GM13976 (cell line): Measurements from ENCODE around the gene SMIM41.

Experiments used
- DNase-seq: peaks from one replicate; pipeline ENCODE4 v3.0.0; 2012; ENCODE audit warnings: low spot score
- CTCF ChIP-seq: IDR thresholded peaks from 2 replicates; pipeline ENCODE4 v1.5.1; 2012; ENCODE audit warnings: borderline replicate concordance, mild to moderate bottlenecking; ENCODE audit not compliant: insufficient read depth; ENCODE audit errors: extremely low read depth, missing control alignments, control extremely low read depth
- in situ Hi-C: fragments of 300-500 bp; cut with MboI; formaldehyde crosslinking; loops from one replicate; pipeline ENCODE4 v1.12.0; 2022; ENCODE audit warnings: low sequenced_read_pairs, mixed read lengths, inconsistent platforms; ENCODE audit not compliant: unreplicated experiment

Gene SMIM41

GRCh38 chr12:52119398-52120254 is 40.1 kb downstream of the SMIM41 start:
- DNase-seq = peak; percentile 74
- TF ChIP-seq CTCF = peak; percentile 78
- in situ Hi-C loops = loop anchor here (5.0 kb wide), 1 partner anchor 87 kb away; no protein-coding TSS in a partner anchor

GRCh38 chr12:52120951-52121823 is 41.7 kb downstream of the SMIM41 start:
- in situ Hi-C loops = no loop called here
- DNase-seq = peak; percentile 10

GRCh38 chr12:52121824-52122539 is 42.5 kb downstream of the SMIM41 start:
- TF ChIP-seq CTCF = peak; percentile 78
- in situ Hi-C loops = no loop called here
- DNase-seq = peak; percentile 84

More at GRCh38 chr12:52120951-52121823, 41.7 kb downstream of the SMIM41 start:
- TF ChIP-seq CTCF = no peak

- peak; percentile 25 for DNase-seq
- in situ Hi-C loops = no loop called here
- TF ChIP-seq CTCF = no peak
Measured at GRCh38 chr12:52122540-52122871, 43.0 kb downstream of the SMIM41 start.

GRCh38 chr12:52122904-52123303 is 43.4 kb downstream of the SMIM41 start:
- no peak for DNase-seq
- in situ Hi-C loops = no loop called here
- no peak for TF ChIP-seq CTCF
